Activated CD4-positive, CD25-positive, alpha-beta regulatory T cell treated with anti-CD3 and anti-CD28 coated beads, Interleukin-2, amount 50 U/mL, for 72 hours (primary cell): ENCODE measurements around the gene PPM1M.
A peak's percentile ranks its signal among the peaks of the same experiment; 100 is the strongest.

ENCODE experiments used
- DNase-seq: peaks from one replicate; pipeline ENCODE4 v3.0.0; 2021

The PPM1M gene

GRCh38 chr3:52231502-52232278 is 13.9 kb upstream of the PPM1M start:
- peak; percentile 89 for DNase-seq

DNA sequence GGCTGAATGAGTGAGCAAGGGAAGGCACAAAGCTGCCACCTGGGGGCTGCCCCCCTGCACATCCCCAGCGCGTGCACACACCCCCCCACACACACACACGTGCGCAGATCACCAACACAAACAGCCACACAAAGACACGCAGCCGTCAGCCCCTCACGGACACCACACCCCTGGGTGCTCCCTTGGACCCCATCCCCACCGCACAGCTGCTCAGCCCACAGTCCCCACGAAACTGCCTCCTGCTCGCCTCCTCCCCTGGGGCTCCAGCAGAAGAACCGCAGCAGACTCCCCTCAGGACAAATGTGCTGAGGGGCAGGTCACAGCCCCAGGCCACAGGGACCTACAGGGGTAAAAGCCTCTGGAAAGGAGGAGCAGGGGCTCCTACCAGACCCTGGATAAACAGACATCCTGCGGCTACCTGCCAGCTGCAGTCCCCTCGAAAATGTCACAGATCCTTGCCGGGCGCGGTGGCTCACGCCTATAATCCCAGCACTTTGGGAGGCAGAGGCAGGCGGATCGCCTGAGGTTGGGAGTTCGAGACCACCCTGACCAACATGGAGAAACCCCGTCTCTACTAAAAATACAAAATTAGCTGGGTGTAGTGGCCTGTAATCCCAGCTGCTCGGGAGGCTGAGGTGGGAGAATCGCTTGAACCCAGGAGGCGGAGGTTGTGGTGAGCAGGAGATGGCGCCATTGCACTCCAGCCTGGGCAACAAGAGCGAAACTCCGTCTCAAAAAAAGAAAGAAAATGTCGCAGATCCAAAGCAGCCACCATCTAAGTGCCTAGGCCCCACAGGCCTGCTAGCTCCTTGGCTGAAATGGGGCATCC is 13.1 kb upstream of the PPM1M start:
- DNase-seq = no peak

DNA sequence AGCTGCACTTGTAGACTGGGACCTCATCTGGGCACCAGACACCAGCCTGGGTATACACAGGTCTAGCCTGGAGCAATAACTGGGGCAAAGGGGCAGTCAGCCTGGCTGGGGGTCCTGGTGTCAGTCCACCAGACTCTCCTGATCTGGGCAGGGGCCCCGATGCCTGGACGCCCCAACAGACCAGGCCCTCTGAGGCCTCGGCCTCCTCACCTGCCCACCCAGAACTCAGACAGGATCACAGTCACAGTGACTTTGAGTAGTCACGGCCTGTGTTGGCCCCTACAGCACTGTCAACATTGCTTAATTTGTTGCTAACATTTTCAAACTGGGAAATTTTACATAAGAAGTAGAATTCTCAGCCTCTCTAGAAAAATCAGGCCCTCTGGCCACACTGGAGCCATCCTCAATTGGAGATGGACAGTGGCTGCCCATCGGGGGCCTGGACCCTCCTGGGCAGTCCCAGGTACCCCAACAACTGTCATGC is 12.4 kb upstream of the PPM1M start:
- DNase-seq = no peak

- DNase-seq = no peak
Observed at GRCh38 chr3:52233968-52234367, 11.6 kb upstream of the PPM1M start.

GRCh38 chr3:52234516-52235447 is 10.8 kb upstream of the PPM1M start:
- no peak for DNase-seq

DNA sequence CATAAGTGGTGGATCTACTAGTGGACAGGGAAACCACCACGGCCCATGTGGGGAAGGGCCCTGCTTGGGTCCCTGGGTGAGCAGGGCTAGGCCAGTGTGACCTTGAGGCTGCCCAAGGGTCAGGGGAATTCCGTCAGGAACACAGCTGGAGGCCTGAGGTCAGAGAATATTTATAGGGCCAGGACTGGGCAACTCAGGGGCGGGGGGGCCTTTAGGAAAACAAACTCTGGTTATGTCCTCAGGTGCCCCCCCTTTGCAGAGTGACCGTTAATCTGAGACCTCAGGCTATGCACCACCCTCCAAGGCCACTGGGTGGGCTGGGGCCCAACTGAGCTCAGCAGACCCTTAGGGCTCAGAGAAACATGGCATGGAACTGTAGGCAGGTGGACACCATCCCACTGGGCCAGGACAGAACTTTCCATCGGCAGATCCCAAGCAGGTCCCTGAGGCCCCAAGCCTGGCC is 9.1 kb upstream of the PPM1M start:
- no peak for DNase-seq

DNA sequence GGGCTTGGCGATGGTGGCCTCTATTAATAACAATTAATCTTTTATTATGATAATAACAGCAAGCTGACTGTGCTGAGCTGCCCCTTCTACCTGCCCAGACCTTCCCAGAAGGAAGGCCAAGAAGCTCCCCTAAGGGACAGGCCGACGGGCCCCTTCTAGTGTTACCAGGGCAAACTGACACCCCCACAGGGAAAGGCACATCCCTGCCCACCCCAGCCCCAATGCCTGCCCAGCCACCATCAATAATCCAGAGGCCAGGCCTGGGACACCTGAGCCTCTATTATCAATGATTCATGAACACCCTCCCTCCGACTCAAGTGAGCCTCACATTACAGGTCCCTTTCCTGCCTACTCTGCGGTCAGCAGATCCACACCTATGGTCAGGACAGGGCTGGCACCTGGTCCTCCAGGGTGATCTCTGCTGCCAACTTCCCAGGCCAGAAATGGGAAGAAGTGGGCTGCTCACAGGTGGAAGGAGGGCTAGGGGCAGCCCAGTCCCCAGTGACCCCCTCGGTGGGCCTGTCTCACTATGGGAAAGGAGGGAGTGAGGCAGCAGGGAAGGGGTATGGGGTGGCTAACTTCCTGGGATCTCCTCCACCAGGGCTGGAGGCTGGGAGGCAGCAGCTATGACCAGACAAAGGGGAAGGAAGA is 8.4 kb upstream of the PPM1M start:
- no peak for DNase-seq

DNA sequence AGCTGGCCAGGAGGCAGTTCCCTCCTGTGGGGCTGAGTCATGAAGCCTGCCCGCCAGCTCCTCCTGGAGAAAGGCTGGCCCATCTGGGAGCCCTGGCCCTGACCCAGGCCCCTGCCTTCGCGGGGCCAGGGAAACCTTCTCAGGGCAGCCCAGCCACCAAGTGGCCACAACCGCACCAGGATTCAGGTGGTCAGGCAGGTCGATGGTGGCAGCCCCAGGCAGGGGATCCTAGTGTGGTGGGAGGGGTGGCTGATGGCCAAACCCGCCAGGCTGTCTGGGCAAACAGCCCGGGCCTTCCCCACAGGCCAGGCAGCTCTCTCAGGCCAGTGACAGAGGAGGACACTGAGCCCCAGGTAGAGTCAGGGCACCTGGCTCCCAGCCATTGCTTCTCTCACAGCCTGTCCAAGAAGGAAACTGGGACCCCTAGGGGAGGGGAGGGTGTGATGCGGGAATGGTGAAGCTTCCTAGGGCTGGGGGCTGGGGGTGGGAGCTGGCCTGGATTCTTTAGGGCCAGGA is 7.8 kb upstream of the PPM1M start:
- DNase-seq = no peak

DNA sequence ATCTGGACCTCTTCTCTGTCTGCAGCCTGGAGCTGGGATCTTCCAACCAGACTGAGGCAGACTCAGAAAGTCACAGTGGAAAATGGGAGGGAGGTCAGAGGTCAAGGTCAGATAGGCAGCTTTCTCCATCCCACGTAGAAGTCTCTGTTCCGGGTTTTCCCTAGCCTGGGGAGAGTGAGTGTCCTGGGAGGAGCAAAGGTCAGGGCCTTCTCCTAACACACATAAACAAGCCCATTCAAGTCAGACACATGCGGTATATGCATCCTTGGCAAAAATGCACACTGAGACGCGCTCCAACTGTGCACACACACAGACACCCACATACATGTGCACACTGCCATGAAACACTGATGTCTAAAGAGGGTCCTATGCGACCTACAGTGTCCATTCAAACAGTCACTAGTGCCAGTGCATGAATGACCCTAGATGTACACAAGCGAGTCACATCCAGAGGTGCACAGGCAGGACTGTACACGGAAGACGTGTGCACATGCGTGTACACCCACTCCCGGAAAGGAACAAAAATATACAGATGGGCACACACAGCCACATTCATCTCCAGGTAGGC is 7.3 kb upstream of the PPM1M start:
- no peak for DNase-seq

DNA sequence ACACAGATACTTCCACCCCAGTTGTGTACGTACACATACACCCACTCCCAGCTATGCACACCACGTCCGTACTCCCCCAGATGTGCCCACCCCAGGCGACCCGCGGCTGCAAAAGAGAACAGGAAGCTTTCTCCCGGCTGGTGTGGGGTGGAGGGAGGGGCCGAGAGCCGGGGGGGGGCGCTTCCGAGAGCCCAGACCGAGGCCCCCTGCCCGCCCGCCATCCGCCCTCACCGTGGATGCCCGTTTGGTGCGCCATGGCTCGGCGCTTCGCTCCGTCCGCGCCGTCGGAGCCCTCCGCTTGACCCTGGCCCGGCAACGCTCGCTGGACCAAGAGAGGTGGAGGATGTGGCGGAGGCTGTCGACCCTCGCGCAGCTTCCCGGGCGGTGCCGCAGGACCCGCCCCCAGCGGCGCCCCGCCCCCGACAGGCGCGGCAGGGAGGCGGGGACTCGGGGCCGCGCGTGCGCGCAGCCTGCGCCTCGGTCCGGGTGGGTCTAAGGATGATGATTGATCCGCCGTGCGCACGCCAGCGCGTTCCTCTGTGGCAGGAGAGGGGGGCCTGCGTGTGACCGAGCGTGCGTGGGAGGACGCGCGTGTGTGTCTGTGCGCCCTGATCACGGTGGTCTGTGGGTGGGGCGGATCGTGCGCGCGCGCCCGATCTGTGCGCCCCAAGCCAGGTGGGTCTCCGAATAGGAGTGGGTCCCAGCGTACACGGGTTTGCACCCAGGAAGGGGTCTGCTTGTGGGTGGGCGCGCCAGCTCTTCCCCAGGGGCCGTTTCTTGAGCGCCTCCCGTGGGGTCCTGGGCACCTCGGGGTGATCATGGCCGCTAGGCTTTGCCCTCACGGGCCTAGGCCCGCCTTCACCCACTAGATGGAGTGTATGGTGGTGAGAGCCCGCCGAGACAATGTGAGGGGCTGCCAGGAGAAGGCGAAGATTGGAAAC is 6.5 kb upstream of the PPM1M start, which contains the start of gene TWF2:
Gene TWF2, minus strand, starts transcription at position 398 of the 941 bp plus-strand sequence. Its CDS starts 142 bp downstream, at position 256.
- DNase-seq = peak; percentile 88

GRCh38 chr3:52240059-52240885 is 5.3 kb upstream of the PPM1M start:
- DNase-seq = peak; percentile 48

- DNase-seq = no peak
Observed at GRCh38 chr3:52240886-52241370, 4.6 kb upstream of the PPM1M start.

- DNase-seq = no peak
Observed at GRCh38 chr3:52242039-52242438, 3.5 kb upstream of the PPM1M start.

- DNase-seq = peak; percentile 50
Observed at GRCh38 chr3:52243791-52244628, 1.5 kb upstream of the PPM1M start.

DNA sequence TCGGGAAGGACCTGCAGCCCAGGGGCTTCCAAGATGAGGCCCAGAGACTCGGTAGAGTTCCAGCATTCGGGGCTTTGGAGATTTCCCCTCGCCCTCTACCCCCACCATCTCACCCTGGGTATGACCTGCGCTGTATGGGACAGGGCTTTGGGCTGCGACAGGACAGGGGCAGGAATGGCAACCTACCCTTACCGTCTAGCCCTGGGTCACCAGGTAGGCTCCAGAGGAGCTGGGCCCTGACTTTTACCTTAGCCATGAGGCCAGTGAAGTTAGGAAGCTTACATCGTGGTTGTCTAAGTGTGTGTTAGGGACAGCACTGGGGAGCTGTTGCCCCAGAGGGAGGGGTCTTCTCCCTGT is 683 bp downstream of the PPM1M start:
- DNase-seq = no peak

GRCh38 chr3:52246728-52247408 is 1.3 kb downstream of the PPM1M start:
- DNase-seq = peak; percentile 36

DNA sequence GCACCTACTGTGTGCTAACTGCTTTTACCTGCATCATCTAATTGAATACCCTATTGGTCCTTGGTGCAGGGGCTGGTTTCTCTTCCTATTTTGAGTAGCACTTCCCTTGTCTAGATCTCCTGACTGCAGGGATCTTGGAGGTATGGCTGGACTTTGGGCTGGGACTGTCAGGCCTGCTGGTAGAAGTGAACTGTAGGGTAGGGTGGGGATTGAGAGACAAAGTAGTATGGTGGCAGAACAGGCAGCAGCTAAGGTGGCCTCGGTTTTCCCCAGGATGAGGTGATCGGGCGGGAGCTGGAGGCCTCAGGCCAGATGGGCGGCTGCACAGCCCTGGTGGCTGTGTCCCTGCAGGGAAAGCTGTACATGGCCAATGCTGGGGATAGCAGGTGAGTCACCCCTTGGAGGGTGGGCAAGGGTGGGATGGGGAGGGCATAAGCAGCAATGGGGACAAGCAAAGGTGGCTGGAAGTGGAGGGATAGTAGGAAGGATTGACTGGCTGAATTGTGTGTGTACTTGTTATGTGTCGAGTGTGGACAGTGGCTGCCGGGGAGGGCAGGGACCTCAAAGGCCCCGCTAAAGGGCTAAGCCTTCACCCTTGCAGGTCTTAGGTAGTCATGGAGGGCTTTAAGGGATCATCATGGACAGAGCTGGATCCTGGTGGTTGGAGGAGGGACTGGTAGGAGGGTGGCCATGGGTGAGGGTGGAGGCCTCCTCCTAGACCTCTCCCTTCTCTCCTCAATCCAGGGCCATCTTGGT is 2.0 kb downstream of the PPM1M start:
- DNase-seq = peak; percentile 28
